HG02885 (cell line): Measurements from ENCODE around the gene MEIOC.
"Not testable (repeated sequence)": the region's sequence is repeated elsewhere in the genome, so short reads cannot be mapped to it uniquely, and the experiment has no call there.

Experiments used
- ATAC-seq: cut with Tn5 transposase; IDR thresholded peaks from one replicate; pipeline ENCODE4 v1.9.1; 2021; ENCODE audit warnings: mild to moderate bottlenecking; ENCODE audit not compliant: unreplicated experiment, poor library complexity

MEIOC gene

DNA sequence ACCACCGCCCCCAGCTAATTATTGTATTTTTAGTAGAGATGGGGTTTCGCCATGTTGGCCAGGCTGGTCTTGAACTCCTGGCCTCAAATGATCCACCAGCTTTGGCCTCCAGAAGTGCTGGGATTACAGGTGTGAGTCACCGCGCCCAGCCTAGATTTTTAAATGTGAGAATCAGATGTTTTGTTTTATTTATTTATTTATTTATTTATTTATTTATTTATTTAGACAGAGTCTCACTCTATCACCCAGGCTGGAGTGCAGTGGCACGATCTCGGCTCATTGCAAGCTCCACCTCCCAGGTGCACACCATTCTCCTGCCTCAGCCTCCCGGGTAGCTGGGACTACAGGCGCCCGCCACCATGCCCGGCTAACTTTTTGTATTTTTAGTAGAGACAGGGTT, 44.0 kb downstream of the MEIOC start:
- ATAC-seq, result not testable (repeated sequence)

DNA sequence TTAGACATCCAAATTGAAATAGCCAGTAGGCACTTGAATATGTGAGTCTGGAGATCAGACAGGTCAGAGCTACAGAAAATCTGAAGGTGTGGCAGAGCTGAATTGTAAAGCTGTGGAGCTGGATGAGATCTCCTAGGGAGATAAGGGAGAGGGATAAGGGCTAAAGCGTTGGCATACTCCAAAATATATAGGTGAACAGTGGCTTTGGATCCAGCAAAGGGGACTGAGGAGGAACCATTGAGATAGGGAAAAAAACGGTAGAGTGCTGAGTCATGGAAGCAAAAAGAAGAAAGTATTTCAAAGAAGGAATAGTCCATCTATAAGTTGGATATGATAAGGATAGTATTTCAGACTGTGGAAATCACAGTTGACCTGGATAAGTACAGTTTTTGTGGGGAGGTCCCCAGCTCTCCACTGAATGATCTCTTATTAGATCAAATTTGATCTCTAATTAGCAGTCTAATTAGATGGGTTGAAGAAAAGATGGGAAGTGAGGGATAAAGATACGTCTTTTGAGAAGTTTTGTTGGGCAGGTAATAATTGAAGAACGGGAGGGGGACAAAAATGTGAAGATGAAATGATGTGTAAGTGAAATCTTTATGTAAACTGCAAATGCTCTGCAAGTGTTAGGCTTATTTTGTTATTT, 51.6 kb downstream of the MEIOC start:
- no peak for ATAC-seq

DNA sequence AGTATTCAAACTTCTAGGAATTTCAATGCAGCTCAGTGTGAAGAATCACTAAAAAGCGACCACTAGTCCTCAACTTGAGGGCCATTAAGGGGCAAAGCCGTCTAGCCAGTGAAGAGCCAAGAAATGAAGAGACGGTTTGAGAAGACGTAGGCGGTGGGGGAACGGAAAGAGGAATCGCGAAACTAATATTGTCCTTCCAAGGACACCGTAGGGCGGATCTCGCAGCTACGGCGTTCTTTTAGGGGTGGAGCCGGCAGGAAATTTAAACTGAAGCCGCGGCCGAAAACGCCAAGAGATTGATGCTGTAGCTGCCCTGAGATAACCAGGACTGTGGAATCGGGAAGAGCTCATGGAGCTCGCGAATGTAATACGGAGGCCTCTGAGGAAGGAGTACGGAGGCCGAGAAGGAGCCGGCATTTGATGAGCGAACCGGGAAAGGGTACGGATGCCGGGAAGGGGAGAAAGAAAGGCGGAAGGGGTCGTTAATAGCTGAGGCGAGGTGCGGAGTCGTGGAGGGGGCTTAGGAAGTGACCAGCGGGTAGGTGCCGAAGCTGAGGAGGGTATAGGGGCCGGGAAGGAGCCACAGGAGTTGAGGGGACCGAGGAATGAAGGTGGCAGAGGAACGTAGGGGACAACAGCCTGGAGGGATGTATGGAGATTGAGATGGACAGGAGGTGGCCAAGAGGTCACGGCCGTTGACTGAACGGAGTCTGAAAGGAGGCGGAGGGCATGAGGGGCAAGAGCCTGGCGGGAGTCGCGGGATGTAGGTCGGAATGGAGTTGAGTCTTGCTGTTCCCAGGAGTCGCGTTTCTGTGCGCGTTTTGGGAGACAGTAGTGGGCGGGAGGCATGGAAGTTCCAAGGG, 52.4 kb downstream of the MEIOC start, which contains the start of gene DBF4B:
DBF4B (plus strand) TSS at position 265 of the 863 bp plus-strand sequence; CDS start at position 421, 156 bp downstream.
- ATAC-seq, result no peak

DNA sequence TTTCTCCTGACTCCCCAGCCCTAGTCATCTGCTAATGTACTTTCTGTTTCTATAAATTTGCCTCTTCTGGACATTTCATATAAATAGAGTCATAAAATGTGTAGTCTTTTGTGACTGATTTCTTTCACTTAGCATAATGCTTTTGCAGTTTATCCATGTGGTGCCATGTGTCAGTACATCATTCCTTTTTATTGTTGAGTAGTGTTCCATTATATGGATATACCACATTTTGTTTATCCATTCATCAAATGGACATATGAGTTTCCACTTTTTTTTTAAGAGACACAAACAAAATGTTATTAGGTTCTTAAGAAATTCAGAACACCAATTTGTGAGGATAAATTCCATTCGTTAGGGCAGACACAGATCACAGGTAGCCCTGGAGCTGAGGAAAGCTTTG, 63.2 kb downstream of the MEIOC start:
- ATAC-seq, result no peak

DNA sequence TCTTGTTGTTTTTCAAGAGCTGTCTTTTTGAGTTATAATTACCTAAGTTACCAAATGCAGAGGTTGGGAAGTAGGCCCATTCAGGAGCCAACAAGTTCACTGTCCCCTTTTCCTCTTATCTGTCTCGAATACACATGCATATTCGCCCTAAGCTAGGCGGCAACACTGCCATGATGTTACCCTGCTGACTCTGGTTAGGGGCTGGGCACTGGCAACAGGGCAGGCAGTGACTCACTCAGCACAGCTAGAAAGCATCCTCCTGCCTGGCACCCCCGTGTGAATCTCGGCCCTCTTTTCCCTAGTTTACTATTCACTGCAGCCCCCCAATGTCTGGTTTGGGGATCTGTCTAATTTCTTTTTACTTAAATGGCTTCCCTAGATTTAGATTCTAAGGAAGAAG, 66.0 kb downstream of the MEIOC start:
- no peak for ATAC-seq
